ENCODE measurements around the gene NT5DC4. TPM values are rescaled to one million over a fixed set of nuclear protein-coding genes. Genes with fewer than 3 reads are reported as not detected.

NT5DC4 gene
- total RNA-seq, 1 experiment from 2014 or later, result 0.22 TPM

DNA sequence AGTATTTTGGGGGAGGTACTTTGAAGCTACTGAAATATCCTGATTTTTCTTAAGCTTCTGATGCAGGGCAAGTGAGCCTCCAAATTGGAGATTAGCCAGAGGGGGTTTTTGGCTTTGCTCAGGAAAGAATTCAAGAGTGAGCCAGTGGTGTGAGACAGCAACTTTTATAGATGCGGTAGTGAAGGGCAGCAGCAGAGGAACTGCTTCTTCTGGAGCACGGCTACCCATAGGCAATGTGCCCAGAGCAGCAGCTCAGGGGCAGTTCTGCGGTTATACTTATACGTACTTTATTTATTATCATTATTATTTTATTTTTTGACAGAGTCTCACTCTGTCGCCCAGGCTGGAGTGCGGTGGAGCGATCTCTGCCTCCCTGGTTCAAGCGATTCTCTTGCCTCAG, 19.8 kb upstream of the NT5DC4 start:
- Histone ChIP-seq H3K79me2 (ENCODE audit: insufficient read depth, low read length) (no peaks in the 10 kb centered on the region), H3K9me2 (ENCODE audit: insufficient read depth) (no peaks in the 10 kb centered on the region), H3K27me3 (ENCODE audit: insufficient read depth, low read length) (no peaks in the 10 kb centered on the region), H2AFZ (ENCODE audit: low read depth, low read length, poor library complexity, severe bottlenecking) (no peak overlapping the region), H4K20me1 (ENCODE audit: insufficient read depth) (no peaks in the 10 kb centered on the region), H3K4me1 (ENCODE audit: control insufficient read depth in 1 of 2, insufficient read depth in 2 of 2, low read length in 2 of 2) (no peaks in the 10 kb centered on the region), H3K4me2 (ENCODE audit: low read length) (no peak overlapping the region), H3K9ac (ENCODE audit: low read length) (no peak overlapping the region), H3K36me3 (ENCODE audit: control insufficient read depth in 1 of 2, insufficient read depth in 2 of 2, low read length in 2 of 2) (no peaks in the 10 kb centered on the region), H3K27ac (ENCODE audit: low read depth, low read length) (no peak overlapping the region), H3K4me3 (replicated peaks in 1 of 2; ENCODE audit: low read depth in 1 of 2, low read length in 2 of 2) (no peak overlapping the region), H3K9me3 (ENCODE audit: control insufficient read depth in 1 of 2, insufficient read depth in 1 of 2, low read depth in 1 of 2, low read length in 2 of 2) (no peaks in the 10 kb centered on the region)
- DNase-seq (ENCODE audit: low read depth, low spot score) (no peak), ATAC-seq (no peak)
- BruUV-seq (replicated peaks), result no TSS peak
- ChIA-PET CTCF (interaction anchor here (0.8 kb wide), 1 partner anchor 26 kb away, joined by 3 read pairs; no protein-coding TSS in a partner anchor), RAD21 (ENCODE audit: low non-redundant PET in 1 of 2, low total read pairs in 2 of 2, uncharacterized antibody in 2 of 2, unreplicated experiment in 2 of 2) (no interaction called here), POLR2A (no interaction called here)
- intact Hi-C loops (cut with micrococcal nuclease), result no loop called here
- TF ChIP-seq, protein P1, sequence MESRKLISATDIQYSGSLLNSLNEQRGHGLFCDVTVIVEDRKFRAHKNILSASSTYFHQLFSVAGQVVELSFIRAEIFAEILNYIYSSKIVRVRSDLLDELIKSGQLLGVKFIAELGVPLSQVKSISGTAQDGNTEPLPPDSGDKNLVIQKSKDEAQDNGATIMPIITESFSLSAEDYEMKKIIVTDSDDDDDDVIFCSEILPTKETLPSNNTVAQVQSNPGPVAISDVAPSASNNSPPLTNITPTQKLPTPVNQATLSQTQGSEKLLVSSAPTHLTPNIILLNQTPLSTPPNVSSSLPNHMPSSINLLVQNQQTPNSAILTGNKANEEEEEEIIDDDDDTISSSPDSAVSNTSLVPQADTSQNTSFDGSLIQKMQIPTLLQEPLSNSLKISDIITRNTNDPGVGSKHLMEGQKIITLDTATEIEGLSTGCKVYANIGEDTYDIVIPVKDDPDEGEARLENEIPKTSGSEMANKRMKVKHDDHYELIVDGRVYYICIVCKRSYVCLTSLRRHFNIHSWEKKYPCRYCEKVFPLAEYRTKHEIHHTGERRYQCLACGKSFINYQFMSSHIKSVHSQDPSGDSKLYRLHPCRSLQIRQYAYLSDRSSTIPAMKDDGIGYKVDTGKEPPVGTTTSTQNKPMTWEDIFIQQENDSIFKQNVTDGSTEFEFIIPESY (IDR thresholded peaks at IDR 0.05; ENCODE audit: extremely low read depth, insufficient replicate concordance, low read length), result no peak
- TF ChIP-seq, protein P2, sequence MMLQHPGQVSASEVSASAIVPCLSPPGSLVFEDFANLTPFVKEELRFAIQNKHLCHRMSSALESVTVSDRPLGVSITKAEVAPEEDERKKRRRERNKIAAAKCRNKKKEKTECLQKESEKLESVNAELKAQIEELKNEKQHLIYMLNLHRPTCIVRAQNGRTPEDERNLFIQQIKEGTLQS (IDR thresholded peaks at IDR 0.05), result no peak

DNA sequence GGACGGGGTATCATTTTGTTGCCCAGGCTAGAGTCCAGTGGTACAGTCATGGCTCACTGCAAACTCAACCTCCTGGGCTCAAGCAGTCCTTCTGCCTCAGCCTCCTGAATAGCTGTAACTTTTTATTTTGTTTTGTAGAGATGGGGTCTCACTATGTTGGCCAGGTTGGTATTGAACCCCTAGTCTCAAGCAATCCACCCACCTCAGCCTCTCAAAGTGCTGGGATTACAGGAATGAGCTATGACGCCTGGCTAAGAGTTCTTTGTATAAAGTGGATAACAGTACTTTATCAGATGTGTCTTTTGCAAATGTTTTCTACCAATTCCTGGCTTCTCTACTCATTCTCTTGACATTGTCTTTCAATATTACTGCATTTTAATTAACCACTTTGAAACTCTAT, 17.1 kb upstream of the NT5DC4 start:
- H2AFZ ChIP-seq (ENCODE audit: low read depth, low read length, poor library complexity, severe bottlenecking), result no peak overlapping the region
- H3K4me1 ChIP-seq (ENCODE audit: control insufficient read depth in 1 of 2, insufficient read depth in 2 of 2, low read length in 2 of 2), result no peaks in the 10 kb centered on the region
- no peaks in the 10 kb centered on the region for H3K9me3 ChIP-seq (ENCODE audit: control insufficient read depth in 1 of 2, insufficient read depth in 1 of 2, low read depth in 1 of 2, low read length in 2 of 2)
- POLR2A ChIA-PET, result no interaction called here
- H3K36me3 ChIP-seq (ENCODE audit: control insufficient read depth in 1 of 2, insufficient read depth in 2 of 2, low read length in 2 of 2), result no peaks in the 10 kb centered on the region
- H4K20me1 ChIP-seq (ENCODE audit: insufficient read depth), result no peaks in the 10 kb centered on the region
- BruUV-seq (replicated peaks), result no TSS peak
- ATAC-seq, result no peak
- no peak overlapping the region for H3K4me3 ChIP-seq (replicated peaks in 1 of 2; ENCODE audit: low read depth in 1 of 2, low read length in 2 of 2)
- no peak overlapping the region for H3K27ac ChIP-seq (ENCODE audit: low read depth, low read length)
- no peak overlapping the region for H3K9ac ChIP-seq (ENCODE audit: low read length)
- DNase-seq (ENCODE audit: low read depth, low spot score), result no peak
- intact Hi-C loops (cut with micrococcal nuclease), result no loop called here
- no peak for TF ChIP-seq POLR2A (IDR thresholded peaks at IDR 0.05; ENCODE audit: borderline replicate concordance, extremely low read depth, insufficient read depth, insufficient read length)
- no peak for TF ChIP-seq JUND (IDR thresholded peaks at IDR 0.05)
- TF ChIP-seq CBX3 (IDR thresholded peaks at IDR 0.05; ENCODE audit: low read depth), result no peak
- no peak for TF ChIP-seq YY1 (IDR thresholded peaks at IDR 0.05; ENCODE audit: extremely low read depth, insufficient replicate concordance, low read depth, low read length)
- TF ChIP-seq SIN3A (IDR thresholded peaks at IDR 0.05; ENCODE audit: low read depth), result no peak
- TF ChIP-seq, protein P3, sequence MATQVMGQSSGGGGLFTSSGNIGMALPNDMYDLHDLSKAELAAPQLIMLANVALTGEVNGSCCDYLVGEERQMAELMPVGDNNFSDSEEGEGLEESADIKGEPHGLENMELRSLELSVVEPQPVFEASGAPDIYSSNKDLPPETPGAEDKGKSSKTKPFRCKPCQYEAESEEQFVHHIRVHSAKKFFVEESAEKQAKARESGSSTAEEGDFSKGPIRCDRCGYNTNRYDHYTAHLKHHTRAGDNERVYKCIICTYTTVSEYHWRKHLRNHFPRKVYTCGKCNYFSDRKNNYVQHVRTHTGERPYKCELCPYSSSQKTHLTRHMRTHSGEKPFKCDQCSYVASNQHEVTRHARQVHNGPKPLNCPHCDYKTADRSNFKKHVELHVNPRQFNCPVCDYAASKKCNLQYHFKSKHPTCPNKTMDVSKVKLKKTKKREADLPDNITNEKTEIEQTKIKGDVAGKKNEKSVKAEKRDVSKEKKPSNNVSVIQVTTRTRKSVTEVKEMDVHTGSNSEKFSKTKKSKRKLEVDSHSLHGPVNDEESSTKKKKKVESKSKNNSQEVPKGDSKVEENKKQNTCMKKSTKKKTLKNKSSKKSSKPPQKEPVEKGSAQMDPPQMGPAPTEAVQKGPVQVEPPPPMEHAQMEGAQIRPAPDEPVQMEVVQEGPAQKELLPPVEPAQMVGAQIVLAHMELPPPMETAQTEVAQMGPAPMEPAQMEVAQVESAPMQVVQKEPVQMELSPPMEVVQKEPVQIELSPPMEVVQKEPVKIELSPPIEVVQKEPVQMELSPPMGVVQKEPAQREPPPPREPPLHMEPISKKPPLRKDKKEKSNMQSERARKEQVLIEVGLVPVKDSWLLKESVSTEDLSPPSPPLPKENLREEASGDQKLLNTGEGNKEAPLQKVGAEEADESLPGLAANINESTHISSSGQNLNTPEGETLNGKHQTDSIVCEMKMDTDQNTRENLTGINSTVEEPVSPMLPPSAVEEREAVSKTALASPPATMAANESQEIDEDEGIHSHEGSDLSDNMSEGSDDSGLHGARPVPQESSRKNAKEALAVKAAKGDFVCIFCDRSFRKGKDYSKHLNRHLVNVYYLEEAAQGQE (IDR thresholded peaks at IDR 0.05; ENCODE audit: low read depth), result no peak
- TF ChIP-seq ZFX (IDR thresholded peaks at IDR 0.05), result no peak
- no peak overlapping the region for H3K4me2 ChIP-seq (ENCODE audit: low read length)
- no peaks in the 10 kb centered on the region for H3K9me2 ChIP-seq (ENCODE audit: insufficient read depth)
- RAD21 ChIA-PET (ENCODE audit: low non-redundant PET in 1 of 2, low total read pairs in 2 of 2, uncharacterized antibody in 2 of 2, unreplicated experiment in 2 of 2), result no interaction called here
- H3K27me3 ChIP-seq (ENCODE audit: insufficient read depth, low read length), result no peaks in the 10 kb centered on the region
- CTCF ChIA-PET, result no interaction called here
- no peaks in the 10 kb centered on the region for H3K79me2 ChIP-seq (ENCODE audit: insufficient read depth, low read length)
